Activated gamma-delta T cell (primary cell): ENCODE results near the gene PPID.
"Not testable (repeated sequence)": the region's sequence is repeated elsewhere in the genome, so short reads cannot be mapped to it uniquely, and the experiment has no call there.

Source experiments
- DNase-seq: peaks from one replicate; lab custom pipeline; 2025; lab: John Stamatoyannopoulos, UW
- total RNA-seq, 2 donors: gene quantifications; one replicate each; lab custom pipeline; 2026; lab: John Stamatoyannopoulos, UW

The PPID gene
- total RNA-seq: 47.5 to 48.5 reads per million in 2 donors

- DNase-seq: peak; percentile 66
Observed at GRCh38 chr4:158722917-158723793, at the start of gene PPID. TSS of gene PPID (minus strand) at chr4:158723396. CDS start at chr4:158723288, 108 bp downstream.

DNA sequence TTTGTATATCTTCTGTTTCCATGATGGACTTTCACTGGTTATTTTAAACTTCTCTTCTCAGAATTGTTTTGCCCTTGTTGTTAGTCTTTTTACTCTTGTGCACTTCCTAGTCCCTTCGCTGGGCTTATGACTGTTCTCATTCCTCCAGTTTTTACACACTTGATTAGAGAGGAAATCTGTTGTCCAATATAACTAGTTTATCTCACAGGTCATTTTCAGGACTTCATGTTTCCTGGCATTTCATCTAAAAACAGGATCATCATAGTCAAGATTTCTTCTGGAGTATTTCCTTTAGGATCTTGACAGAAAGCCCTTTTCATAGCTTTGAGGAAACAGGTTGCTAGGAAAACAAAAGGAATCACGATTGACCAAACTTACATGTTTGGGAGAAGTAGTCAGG, 48.6 kb upstream of the PPID start:
- DNase-seq: no peak

DNA sequence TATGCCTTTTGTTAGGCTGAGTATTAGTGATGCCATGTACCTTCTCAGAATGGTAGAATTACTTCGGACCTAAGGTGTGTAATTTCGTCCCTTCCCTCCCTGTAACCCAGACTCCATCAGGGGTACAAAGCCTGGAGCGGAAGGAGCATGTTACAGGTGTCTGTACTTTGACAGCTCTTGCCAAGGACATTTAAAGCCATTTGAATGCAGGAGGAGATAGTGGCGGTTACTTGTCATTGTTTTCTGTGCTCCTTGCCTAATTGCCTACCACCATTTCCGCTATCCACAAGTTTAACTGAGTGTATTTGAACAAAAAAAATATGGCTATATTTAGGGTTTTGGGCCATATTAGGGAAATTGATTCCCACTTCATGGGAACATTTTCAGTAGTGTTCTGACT, 47.5 kb upstream of the PPID start:
- DNase-seq: no peak

DNA sequence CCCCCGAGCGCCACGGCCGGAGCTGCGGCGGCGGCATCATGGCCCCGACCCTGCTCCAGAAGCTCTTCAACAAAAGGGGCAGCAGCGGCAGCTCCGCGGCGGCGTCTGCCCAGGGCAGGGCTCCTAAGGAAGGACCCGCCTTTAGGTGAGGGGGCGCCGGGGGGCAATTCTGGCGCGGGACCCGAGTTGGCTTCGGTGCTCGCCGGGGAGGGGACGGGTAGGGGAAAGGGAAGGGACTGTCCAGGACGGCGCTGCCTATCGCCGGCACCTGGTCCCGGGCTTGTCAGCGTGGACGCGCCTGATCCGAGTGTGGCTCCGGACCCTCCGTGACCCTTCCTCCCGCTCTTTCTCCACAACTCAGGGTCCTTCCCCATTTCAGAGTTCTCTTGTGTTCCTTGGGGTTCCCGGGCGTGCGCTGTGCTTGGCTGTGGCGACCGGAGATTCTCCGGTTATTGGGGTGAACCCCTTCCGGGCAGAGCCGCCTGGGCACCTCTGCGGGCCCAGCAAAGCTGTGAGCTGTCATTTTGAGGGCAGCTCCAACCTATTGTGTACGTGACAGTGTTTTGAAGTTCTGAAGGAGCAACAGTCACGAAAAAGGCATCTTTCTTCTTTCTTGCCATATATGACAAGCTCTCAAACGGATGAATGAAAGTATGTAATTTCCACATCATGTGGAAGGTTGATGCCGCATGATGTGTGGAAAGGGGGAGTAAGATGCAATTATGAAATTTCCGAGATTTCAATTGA, 46.2 kb upstream of the PPID start:
- DNase-seq: peak; percentile 21

- peak; percentile 73 for DNase-seq
Observed at GRCh38 chr4:158768555-158769174, 45.5 kb upstream of the PPID start, which contains the start of gene FNIP2. TSS of gene FNIP2 (plus strand) at chr4:158769026. CDS start at chr4:158769213, 187 bp downstream.

DNA sequence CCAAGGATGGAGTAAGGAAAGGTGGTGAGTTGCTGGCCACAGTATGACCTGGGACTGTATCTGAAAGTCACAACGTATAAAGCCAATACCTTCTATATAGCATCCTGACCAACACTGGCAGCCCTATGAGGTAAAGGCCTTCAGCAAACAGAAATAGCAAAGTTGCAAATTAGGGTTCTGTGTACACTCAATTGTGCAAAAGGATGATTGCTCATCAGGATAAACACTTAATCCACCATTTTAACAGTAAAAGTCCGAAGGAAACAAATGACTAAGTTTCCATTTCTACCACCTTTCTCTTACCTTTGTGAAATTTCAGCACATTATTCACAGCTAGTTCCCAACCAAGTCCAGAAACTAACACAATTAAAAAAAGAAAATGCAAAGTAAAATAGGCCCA, 44.3 kb upstream of the PPID start:
- no peak for DNase-seq

DNA sequence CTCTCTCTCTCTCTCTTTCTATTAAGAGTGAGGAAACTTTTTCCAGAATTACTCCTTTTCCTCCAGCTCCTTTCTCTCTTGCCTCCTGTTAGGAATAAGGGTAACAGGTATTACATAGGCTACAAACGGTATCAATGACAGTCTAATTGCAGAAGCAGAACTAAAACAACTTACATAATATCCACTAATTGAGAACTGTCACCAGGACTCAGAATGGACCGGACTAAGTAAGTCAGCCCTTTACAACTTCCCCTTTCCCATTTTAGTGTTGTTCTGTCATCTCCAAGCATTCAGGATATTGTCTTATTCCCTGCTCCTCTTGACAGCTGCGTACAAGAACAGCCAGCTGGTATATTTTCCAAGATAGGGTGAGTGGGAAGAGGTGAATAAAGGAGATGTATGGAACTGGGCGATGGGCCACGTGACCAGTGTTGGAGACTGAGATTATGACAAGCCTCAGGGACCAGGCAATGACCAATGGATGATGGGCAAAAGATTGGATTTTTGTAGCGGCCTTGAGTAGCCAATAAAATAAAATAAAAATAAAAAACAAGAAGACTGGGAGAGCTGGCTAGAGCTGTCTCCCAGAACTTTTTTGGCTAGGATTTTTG, 43.3 kb upstream of the PPID start:
- no peak for DNase-seq

DNA sequence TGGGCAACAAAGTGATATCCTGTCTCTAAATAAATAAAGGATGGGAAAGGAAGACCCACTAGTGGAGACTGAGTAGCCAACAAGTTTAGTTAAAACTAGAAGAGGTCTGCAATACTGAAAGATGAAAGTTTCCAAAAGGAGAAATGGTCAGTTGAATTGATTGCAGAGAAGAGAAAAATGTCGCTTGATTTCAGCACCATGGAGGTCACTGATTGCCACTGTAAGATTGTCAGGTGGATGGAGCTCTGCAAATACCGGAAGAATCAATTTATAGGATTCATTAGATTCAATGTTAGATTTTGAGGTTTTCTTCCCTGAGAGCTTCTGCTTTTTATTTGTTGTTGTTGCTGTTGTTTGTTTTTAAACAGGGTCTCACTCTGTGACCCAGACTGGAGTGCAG, 40.3 kb upstream of the PPID start:
- DNase-seq: no peak

- no peak for DNase-seq
Observed at GRCh38 chr4:158762553-158762952, 39.4 kb upstream of the PPID start.

DNA sequence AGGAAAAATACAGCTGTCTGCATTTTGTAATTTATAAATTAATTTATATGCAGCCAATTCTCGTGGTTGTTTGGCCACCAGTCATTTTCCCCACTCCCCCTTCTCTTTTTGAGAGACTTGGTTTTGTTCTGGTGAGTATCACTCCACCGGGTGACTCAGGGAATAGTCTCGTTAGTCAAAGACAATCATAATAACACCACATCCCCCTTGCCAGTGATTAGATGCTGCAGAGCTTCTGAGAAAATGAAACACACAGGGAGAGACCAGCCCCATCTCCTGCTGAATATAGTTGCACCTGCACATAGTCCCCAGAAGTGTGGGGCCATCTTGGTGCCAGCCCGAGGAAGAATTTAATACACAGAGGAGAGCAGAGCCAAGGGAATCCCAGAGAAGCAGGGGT, 37.7 kb upstream of the PPID start:
- no peak for DNase-seq

DNA sequence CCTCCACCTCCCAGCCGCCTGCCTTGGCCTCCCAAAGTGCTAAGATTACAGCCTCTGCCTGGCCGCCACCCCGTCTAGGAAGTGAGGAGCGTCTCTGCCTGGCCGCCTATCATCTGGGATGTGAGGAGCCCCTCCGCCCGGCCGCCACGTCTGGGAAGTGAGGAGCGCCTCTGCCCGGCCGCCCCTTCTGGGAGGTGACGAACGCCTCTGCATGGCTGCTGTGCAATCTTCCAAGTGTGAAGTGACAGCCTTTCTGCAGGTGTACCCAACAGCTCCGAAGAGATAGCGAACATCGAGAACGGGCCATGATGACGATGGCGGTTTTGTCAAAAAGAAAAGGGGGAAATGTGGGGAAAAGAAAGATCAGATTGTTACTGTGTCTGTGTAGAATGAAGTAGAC, 36.3 kb upstream of the PPID start:
- DNase-seq: not testable (repeated sequence)

GRCh38 chr4:158758703-158759102, 35.5 kb upstream of the PPID start:
- no peak for DNase-seq

GRCh38 chr4:158758142-158758541, 34.9 kb upstream of the PPID start:
- DNase-seq: no peak

GRCh38 chr4:158756588-158756987, 33.4 kb upstream of the PPID start:
- no peak for DNase-seq

GRCh38 chr4:158755819-158756218, 32.6 kb upstream of the PPID start:
- DNase-seq: not testable (repeated sequence)

GRCh38 chr4:158754385-158755180, 31.4 kb upstream of the PPID start:
- no peak for DNase-seq

GRCh38 chr4:158750379-158750778, 27.2 kb upstream of the PPID start:
- no peak for DNase-seq

- DNase-seq: not testable (repeated sequence)
Observed at GRCh38 chr4:158746537-158746936, 23.3 kb upstream of the PPID start.

GRCh38 chr4:158741326-158742021, 18.3 kb upstream of the PPID start:
- DNase-seq: no peak

DNA sequence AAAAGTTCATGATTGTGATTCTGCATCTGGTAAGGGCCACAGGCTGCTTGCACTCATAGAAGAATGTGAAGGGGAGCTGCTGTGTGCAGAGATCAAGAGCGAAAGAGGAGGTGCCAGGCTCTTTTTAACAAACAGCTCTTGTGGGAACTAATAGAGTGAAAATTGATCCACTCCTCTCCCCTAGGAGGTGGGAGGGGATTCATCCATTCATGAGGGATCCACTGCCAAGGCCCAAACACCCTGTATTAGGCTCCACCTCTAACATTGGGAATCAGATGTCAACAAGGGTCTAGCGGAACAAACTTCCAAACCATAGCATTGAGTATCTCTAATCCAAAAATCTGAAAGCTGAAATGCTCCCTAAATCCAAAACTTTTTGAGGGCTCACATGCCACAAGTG, 16.4 kb upstream of the PPID start:
- no peak for DNase-seq

DNA sequence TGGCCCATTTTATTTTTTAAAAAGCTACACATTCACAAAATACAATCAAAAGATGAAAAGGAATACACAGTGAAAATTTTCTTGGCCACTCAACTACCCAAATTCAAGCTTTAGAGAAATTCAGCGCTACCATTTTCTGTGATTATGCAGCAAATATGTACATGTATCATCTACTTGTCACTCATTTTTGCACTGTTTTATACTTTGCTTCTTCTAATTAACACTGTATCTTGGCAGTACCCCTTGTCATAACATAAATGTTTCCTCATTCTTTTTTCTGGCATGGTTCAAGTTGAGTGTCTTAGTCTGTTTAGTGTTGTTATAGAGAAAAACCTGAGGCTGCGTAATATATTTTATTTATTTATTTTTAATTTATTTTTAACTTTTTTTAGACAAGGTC, 15.7 kb upstream of the PPID start:
- DNase-seq: no peak
